Lower leg skin (tissue), 3 donors: Measurements from ENCODE around the gene MED25.

Source experiments
- CTCF ChIP-seq, 3 donors: fragments of 450-650 bp; IDR thresholded peaks; one replicate each; pipeline ENCODE4 v1.5.1; 2016; ENCODE audit warnings: antibody characterized with exemption in 3 of 3, mild to moderate bottlenecking in 3 of 3, moderate library complexity in 2 of 3
- POLR2A ChIP-seq, 2 donors: fragments of 450-650 bp; IDR thresholded peaks; one replicate each; pipeline ENCODE4 v1.6.1; 2016 to 2017; ENCODE audit warnings: antibody characterized with exemption in 2 of 2, mild to moderate bottlenecking in 1 of 2, moderate library complexity in 1 of 2

GRCh38 chr19:49849433-49850220 lies 31.5 kb downstream of the MED25 start:
- TF ChIP-seq POLR2A (IDR thresholded peaks at IDR 0.05): no peak
- TF ChIP-seq CTCF (IDR thresholded peaks at IDR 0.05): no peak
